ELR (cell line): Measurements from ENCODE around the gene KDM4C.
"Not testable (repeated sequence)": the region's sequence is repeated elsewhere in the genome, so short reads cannot be mapped to it uniquely, and the experiment has no call there.

ENCODE experiments used
- DNase-seq: peaks from one replicate; pipeline ENCODE4 v3.0.0-alpha.2; 2015; ENCODE audit warnings: low read depth

The KDM4C gene

DNA sequence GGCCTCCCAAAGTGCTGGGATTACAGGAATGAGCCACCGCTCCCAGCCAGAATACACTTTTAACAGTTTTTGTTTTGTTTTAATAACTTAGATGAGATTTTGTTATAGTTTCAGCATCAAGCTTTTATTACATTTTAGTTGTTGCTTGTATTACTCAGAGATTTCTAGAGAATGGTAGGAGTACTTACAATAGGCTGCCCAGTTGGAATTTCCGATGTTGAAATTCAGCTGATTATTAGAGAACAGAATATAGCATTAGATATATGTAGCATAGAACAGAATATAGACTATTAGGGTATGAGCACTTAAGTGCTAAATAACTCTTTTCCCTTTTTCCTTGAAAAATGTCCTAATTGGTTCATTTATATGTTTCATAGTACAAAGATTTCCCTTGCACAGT, 6.2 kb downstream of the KDM4C start:
- DNase-seq: no peak

DNA sequence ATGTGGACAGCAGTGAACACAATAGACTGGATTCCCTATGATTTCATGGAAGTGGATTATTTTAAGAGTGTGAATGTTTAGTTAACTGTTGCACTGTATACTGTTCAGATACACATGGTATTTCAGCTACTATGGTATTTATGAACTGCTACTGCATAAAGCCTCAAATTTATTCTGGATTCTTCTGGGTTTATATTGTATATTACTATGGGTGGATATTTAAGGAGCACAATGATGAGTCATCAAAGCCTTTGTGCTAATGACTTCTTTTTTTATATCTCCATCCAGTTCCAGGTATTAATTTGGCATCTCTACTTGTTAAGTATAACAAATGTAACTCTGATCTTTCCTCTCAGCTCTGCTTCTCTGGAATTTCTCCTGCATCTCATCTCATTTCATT, 6.8 kb downstream of the KDM4C start:
- peak; percentile 21 for DNase-seq

- no peak for DNase-seq
Observed at GRCh38 chr9:6764950-6765349, 7.2 kb downstream of the KDM4C start.

- DNase-seq: no peak
Observed at GRCh38 chr9:6765396-6765795, 7.6 kb downstream of the KDM4C start.

GRCh38 chr9:6766606-6767005, 8.8 kb downstream of the KDM4C start:
- no peak for DNase-seq

- not testable (repeated sequence) for DNase-seq
Observed at GRCh38 chr9:6768587-6768986, 10.8 kb downstream of the KDM4C start.

DNA sequence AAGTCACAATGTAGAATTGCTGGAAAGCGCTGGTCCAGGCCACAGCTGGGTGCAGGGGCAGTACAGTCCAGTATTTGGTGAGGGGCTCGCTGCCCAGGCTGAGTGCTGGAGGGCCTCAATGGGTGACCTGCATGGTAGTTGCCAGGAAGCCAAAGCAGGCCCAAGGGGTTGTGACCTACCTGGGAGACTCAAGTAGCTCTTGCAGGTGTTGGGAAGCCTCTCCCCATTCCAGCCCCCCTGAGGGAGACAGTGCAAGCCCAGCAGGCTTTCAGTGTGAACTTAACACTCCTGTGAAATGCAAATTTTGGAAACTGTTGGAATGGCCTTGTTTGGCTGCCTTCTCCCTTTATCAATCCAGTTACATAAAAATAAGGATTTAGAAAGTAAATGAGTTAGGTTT, 13.9 kb downstream of the KDM4C start:
- no peak for DNase-seq

DNA sequence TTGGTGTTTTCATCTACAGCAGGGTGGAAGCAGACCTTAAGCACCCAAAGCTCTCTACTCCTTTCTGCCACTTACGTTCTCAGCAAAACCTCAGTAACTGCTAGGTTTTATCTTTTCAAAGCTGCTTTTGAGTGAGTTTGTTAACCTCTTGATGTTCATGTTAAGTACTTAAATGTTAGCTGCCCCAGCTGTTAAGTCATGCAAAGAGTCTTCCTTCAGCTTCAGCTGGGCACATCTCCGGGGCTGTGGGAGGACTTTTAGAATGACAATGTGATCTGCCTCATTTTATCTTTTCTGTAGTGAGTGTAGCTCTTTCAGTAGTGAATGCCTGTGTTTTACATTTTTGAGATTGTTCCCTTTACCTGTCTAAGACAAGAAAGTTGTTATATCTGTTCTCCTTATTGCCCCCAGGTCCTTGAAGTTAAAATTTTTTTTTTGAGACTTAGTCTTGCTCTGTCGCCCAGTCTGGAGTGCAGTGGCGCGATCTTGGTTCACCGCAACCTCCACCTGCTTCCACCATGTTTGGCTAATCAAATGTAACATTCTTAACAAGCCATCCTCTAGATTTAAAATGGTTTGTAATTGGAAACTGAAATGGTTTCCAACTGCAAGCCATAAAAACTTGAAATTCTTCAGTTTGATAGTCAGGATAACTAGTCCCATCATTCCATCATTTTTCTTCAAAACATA, 19.6 kb downstream of the KDM4C start:
- DNase-seq: no peak

DNA sequence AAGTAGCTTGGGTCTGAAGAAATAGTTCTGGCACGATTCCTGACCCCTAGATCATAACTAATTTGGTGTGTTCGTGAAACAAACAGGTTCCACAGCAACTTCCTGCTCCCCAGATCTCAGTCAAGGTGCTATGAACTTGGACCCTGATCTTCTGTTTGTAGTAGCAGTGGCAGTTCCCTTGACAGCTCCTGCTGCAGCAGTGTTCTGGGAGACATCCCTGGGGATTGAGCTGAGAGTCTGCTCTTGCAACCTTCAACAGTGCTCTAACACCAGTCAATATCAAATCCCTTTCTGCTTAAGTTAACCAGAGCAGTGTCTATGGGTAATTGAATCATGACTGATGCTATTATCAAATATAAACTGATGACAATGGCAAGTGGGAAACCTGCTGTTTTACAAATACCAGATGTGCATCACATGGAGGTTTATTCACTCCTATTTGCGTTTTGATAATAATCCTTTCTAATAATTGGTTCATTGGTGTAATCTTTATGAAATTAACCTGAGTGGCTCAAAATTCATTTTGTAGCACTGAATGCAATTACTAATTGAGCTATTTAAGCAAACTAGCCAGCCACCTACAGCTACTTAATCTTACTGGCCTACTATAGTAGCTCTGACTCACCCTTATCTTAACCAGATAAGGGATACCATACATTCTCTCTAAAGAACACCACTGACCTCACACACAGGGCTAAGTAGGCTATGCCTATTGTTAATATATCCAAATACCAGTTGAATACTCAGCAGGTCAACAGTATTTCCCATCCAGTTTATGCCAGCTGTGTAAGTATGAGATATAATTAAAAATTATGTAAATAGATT, 21.9 kb downstream of the KDM4C start:
- DNase-seq: peak; percentile 50

- no peak for DNase-seq
Observed at GRCh38 chr9:6780690-6781089, 22.9 kb downstream of the KDM4C start.

DNA sequence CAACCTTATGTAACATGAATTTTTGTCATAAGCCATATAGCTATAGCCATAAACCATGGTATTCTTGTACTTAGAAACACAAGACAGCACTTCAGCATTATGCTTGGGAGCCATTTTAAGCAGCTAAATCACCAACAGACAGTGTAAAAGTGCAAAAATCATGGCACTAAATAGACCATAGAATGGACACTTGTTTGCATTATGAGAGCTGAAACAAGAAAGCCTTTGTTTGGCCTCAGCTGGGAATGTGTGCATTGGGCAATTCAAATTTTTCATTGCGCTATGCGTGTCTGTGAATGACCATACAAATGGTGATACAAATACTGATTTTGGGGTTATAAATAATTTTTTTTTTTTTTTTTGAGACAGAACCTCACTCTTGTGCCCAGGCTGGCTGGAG, 23.7 kb downstream of the KDM4C start:
- no peak for DNase-seq

- DNase-seq: no peak
Observed at GRCh38 chr9:6782345-6782744, 24.6 kb downstream of the KDM4C start.

DNA sequence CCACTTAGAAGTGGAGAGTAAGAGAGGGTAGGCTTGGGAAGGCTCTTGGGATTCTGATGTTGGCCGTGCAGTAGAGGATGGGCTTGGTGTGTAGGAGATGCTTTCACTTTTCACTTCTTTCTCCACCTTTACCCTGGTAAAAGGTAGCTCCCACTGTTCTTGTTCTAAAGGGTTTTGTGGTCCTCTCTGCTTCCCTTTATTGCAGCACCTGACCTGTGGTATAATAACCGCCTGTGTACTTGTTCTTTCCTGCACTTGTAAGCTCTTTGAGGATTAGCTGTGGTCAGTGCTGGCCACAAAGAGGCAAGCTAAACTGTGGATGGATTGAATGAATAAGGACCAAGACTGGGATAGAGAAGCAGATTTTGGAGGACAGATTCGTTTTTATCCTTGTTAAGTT, 25.2 kb downstream of the KDM4C start:
- no peak for DNase-seq

DNA sequence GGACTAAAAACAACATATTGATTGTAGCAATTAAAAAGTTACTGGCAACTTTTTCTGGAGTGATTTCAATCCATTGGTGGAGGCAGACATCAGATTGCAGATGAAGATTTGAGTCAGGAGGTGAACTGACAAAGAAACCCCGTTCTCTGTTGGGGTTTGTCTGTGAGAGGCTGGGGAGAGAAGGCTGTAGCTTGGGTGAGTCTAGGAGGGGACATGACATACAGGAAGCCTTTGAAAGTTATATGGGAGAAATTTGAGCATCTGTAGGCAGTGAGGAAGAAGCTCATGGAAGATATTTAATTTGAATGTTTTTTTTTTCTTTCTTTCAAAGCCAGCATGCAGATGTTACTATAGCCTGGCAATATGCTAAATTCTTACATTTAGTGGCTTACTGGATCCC, 26.0 kb downstream of the KDM4C start:
- no peak for DNase-seq

GRCh38 chr9:6785682-6786081, 27.9 kb downstream of the KDM4C start:
- DNase-seq: no peak

DNA sequence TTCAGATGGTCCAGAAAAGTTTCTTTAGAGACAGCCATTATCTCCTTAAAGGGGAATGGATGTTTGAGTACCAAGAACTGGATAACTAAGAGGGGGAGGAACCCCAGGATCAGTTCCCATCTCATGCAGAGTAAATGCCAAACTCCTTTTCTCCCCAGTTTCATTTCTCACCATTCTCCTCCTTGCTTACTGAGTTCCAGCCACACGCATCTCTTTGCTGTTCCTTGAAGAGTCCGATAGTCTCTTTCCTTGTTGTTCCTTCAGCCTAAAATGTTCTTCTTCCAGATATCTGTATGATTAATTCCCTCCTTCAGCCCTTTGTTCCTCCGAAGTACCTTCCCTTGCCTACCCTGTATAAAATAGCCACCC, 30.0 kb downstream of the KDM4C start:
- no peak for DNase-seq

- peak; percentile 76 for DNase-seq
Observed at GRCh38 chr9:6788162-6789016, 30.6 kb downstream of the KDM4C start.

GRCh38 chr9:6789017-6789338, 31.2 kb downstream of the KDM4C start:
- DNase-seq: not testable (repeated sequence)

DNA sequence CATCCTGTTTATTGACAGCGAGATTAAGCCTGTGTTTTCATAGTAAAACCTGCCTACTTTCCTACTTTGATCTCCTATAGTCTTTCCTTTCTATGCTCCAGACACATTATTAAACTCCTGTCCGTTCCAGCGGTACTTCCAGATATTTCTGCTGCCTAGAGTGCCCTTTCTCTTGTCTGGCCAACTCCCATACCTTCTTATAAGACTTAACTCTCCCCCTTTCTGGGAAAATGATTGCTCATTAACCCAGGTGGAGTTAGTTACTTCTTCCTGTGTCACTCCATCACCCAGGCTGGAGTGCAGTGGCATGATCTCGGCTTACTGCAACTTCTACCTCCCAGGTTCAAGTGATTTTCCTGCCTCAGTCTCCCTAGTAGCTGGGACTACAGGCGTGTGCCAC, 33.1 kb downstream of the KDM4C start:
- no peak for DNase-seq

DNA sequence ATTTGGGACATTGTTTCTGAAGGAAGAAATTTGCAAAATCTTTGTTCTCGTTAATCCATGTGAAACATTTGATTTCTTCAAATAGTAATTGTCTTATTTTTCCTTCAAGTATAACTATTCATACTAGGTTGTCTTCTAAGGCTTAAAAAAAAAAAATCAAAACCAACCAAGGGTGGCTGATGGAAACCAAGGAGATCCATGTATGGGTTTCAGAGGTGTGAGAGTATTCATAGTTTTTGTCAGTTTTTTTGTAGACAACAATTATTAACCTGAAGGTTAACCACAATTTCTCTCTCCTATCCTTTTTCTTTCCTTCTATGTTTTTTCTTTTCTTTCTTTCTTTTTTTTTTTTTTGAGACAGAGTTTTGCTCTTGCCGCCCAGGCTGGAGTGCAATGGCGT, 35.4 kb downstream of the KDM4C start:
- no peak for DNase-seq

- no peak for DNase-seq
Observed at GRCh38 chr9:6794936-6795335, 37.2 kb downstream of the KDM4C start.

- no peak for DNase-seq
Observed at GRCh38 chr9:6802926-6803325, 45.2 kb downstream of the KDM4C start.

GRCh38 chr9:6805532-6805931, 47.8 kb downstream of the KDM4C start:
- no peak for DNase-seq
